ENCODE data around the gene MYO1D. TPM values are rescaled to one million over a fixed set of nuclear protein-coding genes. Genes with fewer than 3 reads are reported as not detected.

Gene MYO1D
- total and polyA plus RNA-seq, 4 donors = 4.5 to 22.9 (median 13.3) TPM

GRCh38 chr17:32621612-32622312 lies 255.2 kb downstream of the MYO1D start:
- Histone ChIP-seq H3K27me3 (ENCODE audit: control insufficient read depth in 4 of 4, insufficient read depth in 4 of 4, low read length in 3 of 4) (no peaks in the 10 kb centered on the region), H3K27ac (ENCODE audit: low read depth in 1 of 2, low read length in 2 of 2) (no peak overlapping the region), H3K4me3 (ENCODE audit: low read depth in 1 of 3, low read length in 3 of 3) (no peak overlapping the region), H3K36me3 (ENCODE audit: control insufficient read depth in 4 of 4, insufficient read depth in 3 of 4, low read depth in 1 of 4, low read length in 3 of 4) (no peaks in the 10 kb centered on the region), H3K9me3 (ENCODE audit: control insufficient read depth in 4 of 4, low read length in 3 of 4) (no peaks in the 10 kb centered on the region), H3K9ac (ENCODE audit: low read depth in 1 of 2, low read length in 2 of 2) (no peak overlapping the region), H3K4me1 (ENCODE audit: control insufficient read depth in 4 of 4, insufficient read depth in 4 of 4, low read length in 3 of 4) (no peaks in the 10 kb centered on the region)
- WGBS = 94% methylated on average over 3 of the region's 3 CpGs
- no peak for DNase-seq (ENCODE audit: low spot score)
- TF ChIP-seq RAD21 (IDR thresholded peaks at IDR 0.05) (no peak), CTCF (IDR thresholded peaks at IDR 0.05; ENCODE audit: low read depth, low read length, missing input control) (no peak), RXRA (IDR thresholded peaks at IDR 0.05) (no peak), JUND (IDR thresholded peaks at IDR 0.05) (no peak), TAF1 (conservative IDR thresholded peaks at IDR 0.05) (no peak), EGR1 (IDR thresholded peaks at IDR 0.05; ENCODE audit: low read depth in 2 of 2) (no peak), HNF4G (IDR thresholded peaks at IDR 0.05) (no peak), FOXA2 (IDR thresholded peaks at IDR 0.05) (no peak), ZBTB33 (IDR thresholded peaks at IDR 0.05) (no peak), MAX (IDR thresholded peaks at IDR 0.05) (no peak), GABPA (IDR thresholded peaks at IDR 0.05 in 1 of 2, conservative IDR thresholded peaks at IDR 0.05 in 1 of 2) (no peak), HNF4A (conservative IDR thresholded peaks at IDR 0.05) (no peak), YY1 (IDR thresholded peaks at IDR 0.05) (no peak), NR2F2 (IDR thresholded peaks at IDR 0.05) (no peak), SP1 (IDR thresholded peaks at IDR 0.05) (no peak)

GRCh38 chr17:32615326-32615725 lies 261.6 kb downstream of the MYO1D start:
- H3K27ac ChIP-seq (ENCODE audit: low read depth in 1 of 2, low read length in 2 of 2) = no peak overlapping the region
- no peaks in the 10 kb centered on the region for H3K27me3 ChIP-seq (ENCODE audit: control insufficient read depth in 4 of 4, insufficient read depth in 4 of 4, low read length in 3 of 4)
- H3K9me3 ChIP-seq (ENCODE audit: control insufficient read depth in 4 of 4, low read length in 3 of 4) = no peaks in the 10 kb centered on the region
- WGBS = 94% methylated on average over 3 of the region's 3 CpGs
- H3K4me3 ChIP-seq (ENCODE audit: low read depth in 1 of 3, low read length in 3 of 3) = no peak overlapping the region
- no peak for DNase-seq (ENCODE audit: low spot score)
- H3K9ac ChIP-seq (ENCODE audit: low read depth in 1 of 2, low read length in 2 of 2) = no peak overlapping the region
- no peaks in the 10 kb centered on the region for H3K4me1 ChIP-seq (ENCODE audit: control insufficient read depth in 4 of 4, insufficient read depth in 4 of 4, low read length in 3 of 4)
- H3K36me3 ChIP-seq (ENCODE audit: control insufficient read depth in 4 of 4, insufficient read depth in 3 of 4, low read depth in 1 of 4, low read length in 3 of 4) = no peaks in the 10 kb centered on the region
- TF ChIP-seq FOXA2 (IDR thresholded peaks at IDR 0.05) (no peak), FOXA1 (IDR thresholded peaks at IDR 0.05) (no peak), HNF4A (conservative IDR thresholded peaks at IDR 0.05) (no peak), RAD21 (IDR thresholded peaks at IDR 0.05) (no peak), RXRA (IDR thresholded peaks at IDR 0.05) (no peak), REST (IDR thresholded peaks at IDR 0.05) (no peak), YY1 (IDR thresholded peaks at IDR 0.05) (no peak), GABPA (IDR thresholded peaks at IDR 0.05 in 1 of 2, conservative IDR thresholded peaks at IDR 0.05 in 1 of 2) (no peak), HNF4G (IDR thresholded peaks at IDR 0.05) (no peak), SP1 (IDR thresholded peaks at IDR 0.05) (no peak), NR2F2 (IDR thresholded peaks at IDR 0.05) (no peak), JUND (IDR thresholded peaks at IDR 0.05) (no peak), MAX (IDR thresholded peaks at IDR 0.05) (no peak), CTCF (IDR thresholded peaks at IDR 0.05; ENCODE audit: low read depth, low read length, missing input control) (no peak), ATF3 (IDR thresholded peaks at IDR 0.05) (no peak)

All from liver (tissue), 9 donors.